Measurements from ENCODE around the gene HOXB8. TPM values are rescaled to one million over a fixed set of nuclear protein-coding genes. Genes with fewer than 3 reads are reported as not detected.

The HOXB8 gene
- total RNA-seq, 2 experiments from 2014 or later, result 0.38 to 1.4 TPM

GRCh38 chr17:48571024-48571818 lies 43.9 kb downstream of the HOXB8 start:
- no peak overlapping the region for H3K4me3 Mint-ChIP-seq
- peaks cover 5% of the 10 kb centered on the region for H3K36me3 Mint-ChIP-seq
- peaks cover 4% of the 10 kb centered on the region for H3K27me3 Mint-ChIP-seq
- no peak overlapping the region for H3K27ac Mint-ChIP-seq
- DNase-seq, result no peak
- CTCF ChIA-PET, result no interaction called here
- peaks cover 9% of the 10 kb centered on the region for H3K4me1 Mint-ChIP-seq
- ATAC-seq, result no peak
- no peaks in the 10 kb centered on the region for H3K9me3 Mint-ChIP-seq (ENCODE audit: low read depth)

- Mint-ChIP-seq H3K27ac (no peak overlapping the region), H3K4me1 (peaks cover 3% of the 10 kb centered on the region)
- DNase-seq, result no peak
These were observed 44.6 kb downstream of the HOXB8 start for GRCh38 chr17:48570325-48571023.

GRCh38 chr17:48569674-48570324 lies 45.3 kb downstream of the HOXB8 start:
- no peak for DNase-seq
- CTCF ChIA-PET, result interaction anchor here (1.2 kb wide), 1 partner anchor 77 kb away, joined by 3 read pairs; no protein-coding TSS in a partner anchor
- H3K36me3 Mint-ChIP-seq, result peaks cover under 1% of the 10 kb centered on the region
- no peak overlapping the region for H3K4me3 Mint-ChIP-seq
- peaks cover 4% of the 10 kb centered on the region for H3K27me3 Mint-ChIP-seq
- H3K27ac Mint-ChIP-seq, result no peak overlapping the region
- no peak for ATAC-seq
- no peaks in the 10 kb centered on the region for H3K9me3 Mint-ChIP-seq (ENCODE audit: low read depth)
- peaks cover 1% of the 10 kb centered on the region for H3K4me1 Mint-ChIP-seq

More at GRCh38 chr17:48570325-48571023, 44.6 kb downstream of the HOXB8 start:
- ATAC-seq, result no peak
- peaks cover 2% of the 10 kb centered on the region for H3K36me3 Mint-ChIP-seq
- H3K27me3 Mint-ChIP-seq, result peaks cover 4% of the 10 kb centered on the region
- no peak overlapping the region for H3K4me3 Mint-ChIP-seq
- CTCF ChIA-PET, result interaction anchor here (1.2 kb wide), 1 partner anchor 78 kb away, joined by 3 read pairs; no protein-coding TSS in a partner anchor
- H3K9me3 Mint-ChIP-seq (ENCODE audit: low read depth), result no peaks in the 10 kb centered on the region

GRCh38 chr17:48569240-48569582 lies 45.9 kb downstream of the HOXB8 start:
- peaks cover 1% of the 10 kb centered on the region for H3K4me1 Mint-ChIP-seq
- DNase-seq (no peak), ATAC-seq (no peak)
- H3K27ac Mint-ChIP-seq, result no peak overlapping the region
- H3K27me3 Mint-ChIP-seq, result peaks cover 4% of the 10 kb centered on the region
- no peak overlapping the region for H3K4me3 Mint-ChIP-seq
- CTCF ChIA-PET, result interaction anchor here (1.2 kb wide), 1 partner anchor 76 kb away, joined by 3 read pairs; no protein-coding TSS in a partner anchor
- H3K36me3 Mint-ChIP-seq, result peaks cover 1% of the 10 kb centered on the region
- H3K9me3 Mint-ChIP-seq (ENCODE audit: low read depth), result no peaks in the 10 kb centered on the region

- no peak for ATAC-seq
- Mint-ChIP-seq H3K9me3 (ENCODE audit: low read depth) (no peaks in the 10 kb centered on the region), H3K27ac (no peak overlapping the region), H3K4me3 (no peak overlapping the region), H3K4me1 (peaks cover 1% of the 10 kb centered on the region), H3K27me3 (peaks cover 4% of the 10 kb centered on the region), H3K36me3 (peaks cover 1% of the 10 kb centered on the region)
- CTCF ChIA-PET, result interaction anchor here (0.5 to 1.5 kb wide), 4 partner anchors 11 to 76 kb away, joined by 4 read pairs; partner anchors contain the start of gene HOXB5
- no peak for DNase-seq
These were observed 46.4 kb downstream of the HOXB8 start for GRCh38 chr17:48568499-48569239.

- ATAC-seq, result no peak
- Mint-ChIP-seq H3K9me3 (ENCODE audit: low read depth) (no peaks in the 10 kb centered on the region), H3K36me3 (peaks cover 1% of the 10 kb centered on the region), H3K4me3 (no peak overlapping the region), H3K4me1 (no peaks in the 10 kb centered on the region), H3K27ac (no peak overlapping the region), H3K27me3 (peaks cover 4% of the 10 kb centered on the region)
- DNase-seq, result no peak
- CTCF ChIA-PET, result interaction anchor here (0.5 to 1.5 kb wide), 4 partner anchors 10 to 76 kb away, joined by 4 read pairs; partner anchors contain the start of gene HOXB5
These were observed 47.3 kb downstream of the HOXB8 start for GRCh38 chr17:48567646-48568354.

- H3K9me3 Mint-ChIP-seq (ENCODE audit: low read depth), result no peaks in the 10 kb centered on the region
- peaks cover 2% of the 10 kb centered on the region for H3K4me1 Mint-ChIP-seq
- peaks cover 1% of the 10 kb centered on the region for H3K36me3 Mint-ChIP-seq
- H3K27me3 Mint-ChIP-seq, result peaks cover 4% of the 10 kb centered on the region
- H3K4me3 Mint-ChIP-seq, result no peak overlapping the region
- H3K27ac Mint-ChIP-seq, result no peak overlapping the region
- ATAC-seq, result no peak
- no peak for DNase-seq
- CTCF ChIA-PET, result interaction anchor here (1.4 to 1.5 kb wide), 2 partner anchors 10 to 26 kb away, joined by 4 read pairs; partner anchors contain the start of gene HOXB5
These were observed 47.9 kb downstream of the HOXB8 start for GRCh38 chr17:48567209-48567608.

- ATAC-seq, result no peak
- no peaks in the 10 kb centered on the region for H3K9me3 Mint-ChIP-seq (ENCODE audit: low read depth)
- CTCF ChIA-PET, result no interaction called here
These were observed 48.4 kb downstream of the HOXB8 start for GRCh38 chr17:48566717-48567116.

GRCh38 chr17:48565925-48566710 lies 49.0 kb downstream of the HOXB8 start:
- no peak overlapping the region for H3K27ac Mint-ChIP-seq
- CTCF ChIA-PET, result interaction anchor here (2.1 kb wide), 1 partner anchor 74 kb away, joined by 7 read pairs; no protein-coding TSS in a partner anchor
- no peak overlapping the region for H3K4me3 Mint-ChIP-seq
- peaks cover 4% of the 10 kb centered on the region for H3K27me3 Mint-ChIP-seq
- peaks cover 1% of the 10 kb centered on the region for H3K36me3 Mint-ChIP-seq
- H3K9me3 Mint-ChIP-seq (ENCODE audit: low read depth), result no peaks in the 10 kb centered on the region
- H3K4me1 Mint-ChIP-seq, result peaks cover 13% of the 10 kb centered on the region
- ATAC-seq (no peak), DNase-seq (no peak)

More at GRCh38 chr17:48566717-48567116, 48.4 kb downstream of the HOXB8 start:
- Mint-ChIP-seq H3K27ac (no peak overlapping the region), H3K27me3 (peaks cover 4% of the 10 kb centered on the region), H3K4me1 (peaks cover 7% of the 10 kb centered on the region), H3K36me3 (peaks cover 1% of the 10 kb centered on the region), H3K4me3 (no peak overlapping the region)
- no peak for DNase-seq

- DNase-seq (no peak), ATAC-seq (no peak)
- H3K4me1 Mint-ChIP-seq, result peaks cover 14% of the 10 kb centered on the region
- no peak overlapping the region for H3K27ac Mint-ChIP-seq
- H3K4me3 Mint-ChIP-seq, result no peak overlapping the region
- H3K9me3 Mint-ChIP-seq (ENCODE audit: low read depth), result no peaks in the 10 kb centered on the region
- CTCF ChIA-PET, result interaction anchor here (0.6 to 2.1 kb wide), 2 partner anchors 9 to 73 kb away, joined by 4 to 7 read pairs; no protein-coding TSS in a partner anchor
- peaks cover 1% of the 10 kb centered on the region for H3K36me3 Mint-ChIP-seq
- H3K27me3 Mint-ChIP-seq, result peaks cover 4% of the 10 kb centered on the region
These were observed 50.0 kb downstream of the HOXB8 start for GRCh38 chr17:48565022-48565554.

- H3K4me1 Mint-ChIP-seq, result peaks cover 14% of the 10 kb centered on the region
- no peak overlapping the region for H3K4me3 Mint-ChIP-seq
- ATAC-seq (no peak), DNase-seq (no peak)
- H3K27ac Mint-ChIP-seq, result no peak overlapping the region
- CTCF ChIA-PET, result interaction anchor here (0.6 to 2.1 kb wide), 2 partner anchors 8 to 72 kb away, joined by 4 to 7 read pairs; no protein-coding TSS in a partner anchor
- peaks cover 1% of the 10 kb centered on the region for H3K36me3 Mint-ChIP-seq
- H3K9me3 Mint-ChIP-seq (ENCODE audit: low read depth), result no peaks in the 10 kb centered on the region
- H3K27me3 Mint-ChIP-seq, result peaks cover 4% of the 10 kb centered on the region
These were observed 50.7 kb downstream of the HOXB8 start for GRCh38 chr17:48564188-48565021.
